H9 (cell line): ENCODE measurements around the gene MFSD2B. TPM values are rescaled to one million over a fixed set of nuclear protein-coding genes. Genes with fewer than 3 reads are reported as not detected.

Source experiments
- DNase-seq: peaks from one replicate; pipeline ENCODE4 v3.0.0-alpha.2; 2017
- H2AFZ ChIP-seq: one replicate; pipeline ENCODE4 v1.6.1; 2013; ENCODE audit warnings: mild to moderate bottlenecking, low read length, control low read depth, moderate library complexity
- H2AK5ac ChIP-seq: 2 replicates; pipeline ENCODE4 v1.6.1; 2013; ENCODE audit warnings: low read length, control low read depth, mixed read lengths; ENCODE audit not compliant: insufficient read length
- H2BK120ac ChIP-seq: one replicate; pipeline ENCODE4 v1.6.1; 2013; ENCODE audit warnings: low read depth, mild to moderate bottlenecking, low read length, control low read depth, inconsistent platforms; ENCODE audit not compliant: poor library complexity, severe bottlenecking
- H2BK12ac ChIP-seq: 2 replicates; pipeline ENCODE4 v1.6.1; 2013; ENCODE audit warnings: low read length, control low read depth, mixed read lengths, low read depth; ENCODE audit not compliant: insufficient read length
- H2BK15ac ChIP-seq: 2 replicates; pipeline ENCODE4 v1.6.1; 2013; ENCODE audit warnings: low read depth, low read length, control low read depth
- H2BK20ac ChIP-seq: one replicate; pipeline ENCODE4 v1.6.1; 2013; ENCODE audit warnings: low read depth, mild to moderate bottlenecking, low read length, control low read depth, inconsistent platforms; ENCODE audit not compliant: poor library complexity, severe bottlenecking
- H2BK5ac ChIP-seq: 2 replicates; pipeline ENCODE4 v1.6.1; 2013; ENCODE audit warnings: low read length, control low read depth, mixed read lengths; ENCODE audit not compliant: insufficient read length
- H3K14ac ChIP-seq: 2 replicates; pipeline ENCODE4 v1.6.1; 2013; ENCODE audit warnings: low read length, control low read depth; ENCODE audit not compliant: insufficient read depth
- H3K18ac ChIP-seq: 2 replicates; pipeline ENCODE4 v1.6.1; 2013; ENCODE audit warnings: low read depth, mild to moderate bottlenecking, mixed read lengths, low read length, control low read depth; ENCODE audit not compliant: insufficient read length
- H3K23ac ChIP-seq: 2 replicates; pipeline ENCODE4 v1.6.1; 2013; ENCODE audit warnings: low read length, control low read depth, mixed read lengths, low read depth; ENCODE audit not compliant: insufficient read length
- H3K23me2 ChIP-seq: 2 replicates; pipeline ENCODE4 v1.6.1; 2013; ENCODE audit warnings: low read depth, mild to moderate bottlenecking, mixed read lengths, low read length, control low read depth; ENCODE audit not compliant: insufficient read length, poor library complexity, severe bottlenecking
- H3K27ac ChIP-seq: 2 replicates; pipeline ENCODE4 v1.5.1; 2013; ENCODE audit warnings: low read length, control low read depth, mixed read lengths, low read depth; ENCODE audit not compliant: insufficient read length
- H3K27me3 ChIP-seq: 2 replicates; pipeline ENCODE4 v1.6.1; 2013; ENCODE audit warnings: low read length, control low read depth, inconsistent platforms; ENCODE audit not compliant: insufficient read depth
- H3K4ac ChIP-seq: 2 replicates; pipeline ENCODE4 v1.6.1; 2013; ENCODE audit warnings: low read depth, mild to moderate bottlenecking, control low read depth, inconsistent platforms, low read length, moderate library complexity
- H3K4me1 ChIP-seq: 2 replicates; pipeline ENCODE4 v1.6.1; 2013; ENCODE audit warnings: low read length, control low read depth, inconsistent platforms; ENCODE audit not compliant: insufficient read depth
- H3K4me2 ChIP-seq: 2 replicates; pipeline ENCODE4 v1.6.1; 2013; ENCODE audit warnings: low read length, control low read depth, mixed read lengths; ENCODE audit not compliant: insufficient read length, insufficient read depth
- H3K56ac ChIP-seq: 2 replicates; pipeline ENCODE4 v1.6.1; 2013; ENCODE audit warnings: low read depth, mild to moderate bottlenecking, mixed read lengths, low read length, control low read depth; ENCODE audit not compliant: insufficient read length
- H3K79me1 ChIP-seq: 2 replicates; pipeline ENCODE4 v1.6.1; 2013; ENCODE audit warnings: low read depth, mild to moderate bottlenecking, moderate library complexity, low read length, control low read depth, inconsistent platforms; ENCODE audit not compliant: insufficient read depth, poor library complexity, severe bottlenecking
- H3K79me2 ChIP-seq: 2 replicates; pipeline ENCODE4 v1.6.1; 2013; ENCODE audit warnings: low read length, control low read depth, inconsistent platforms; ENCODE audit not compliant: insufficient read depth
- H3K9ac ChIP-seq: 2 replicates; pipeline ENCODE4 v1.6.1; 2013; ENCODE audit warnings: low read length, control low read depth, mixed read lengths; ENCODE audit not compliant: insufficient read length; ENCODE audit errors: extremely low read depth
- H3K9me3 ChIP-seq: one replicate; pipeline ENCODE4 v1.6.1; 2013; ENCODE audit warnings: low read depth, low read length, inconsistent platforms; ENCODE audit not compliant: control insufficient read depth
- H3T11ph ChIP-seq: one replicate; pipeline ENCODE4 v1.6.1; 2013; ENCODE audit warnings: mild to moderate bottlenecking, low read length, control low read depth, inconsistent platforms
- H4K20me1 ChIP-seq: one replicate; pipeline ENCODE4 v1.6.1; 2013; ENCODE audit not compliant: control insufficient read depth, insufficient read length, insufficient read depth
- H4K5ac ChIP-seq: 2 replicates; pipeline ENCODE4 v1.6.1; 2013; ENCODE audit warnings: low read depth, mild to moderate bottlenecking, mixed read lengths, low read length, control low read depth; ENCODE audit not compliant: insufficient read length
- H4K8ac ChIP-seq: replicated peaks from 2 replicates; pipeline ENCODE4 v1.6.1; 2013; ENCODE audit warnings: low read length, control low read depth, mixed read lengths, low read depth; ENCODE audit not compliant: insufficient read length
- H4K91ac ChIP-seq: 2 replicates; pipeline ENCODE4 v1.6.1; 2013; ENCODE audit warnings: low read depth, mild to moderate bottlenecking, moderate library complexity, mixed read lengths, low read length, control low read depth; ENCODE audit not compliant: insufficient read length
- H3K27ac Mint-ChIP-seq, 3 experiments: 2 replicates in 2 of 3; 3 replicates in 1 of 3; pipeline ENCODE4 v1.8.0; 2020 to 2021; ENCODE audit warnings: mixed read lengths in 3 of 3, mild to moderate bottlenecking in 1 of 3, moderate library complexity in 1 of 3
- H3K27me3 Mint-ChIP-seq: 2 replicates; pipeline ENCODE4 v1.8.0; 2021; ENCODE audit warnings: low read depth, mild to moderate bottlenecking, moderate library complexity, mixed read lengths
- H3K36me3 Mint-ChIP-seq, 3 experiments: 2 replicates in 2 of 3; 3 replicates in 1 of 3; pipeline ENCODE4 v1.8.0; 2020 to 2021; ENCODE audit warnings: low read depth in 3 of 3, mixed read lengths in 3 of 3; ENCODE audit not compliant: insufficient read depth in 1 of 3
- H3K4me1 Mint-ChIP-seq, 2 experiments: 2 replicates each; pipeline ENCODE4 v1.8.0; 2020; ENCODE audit warnings: mixed read lengths in 2 of 2
- H3K4me3 Mint-ChIP-seq, 2 experiments: 2 replicates in 1 of 2; 3 replicates in 1 of 2; pipeline ENCODE4 v1.8.0; 2020 to 2021; ENCODE audit warnings: mild to moderate bottlenecking in 2 of 2, mixed read lengths in 2 of 2, moderate library complexity in 1 of 2
- H3K9me3 Mint-ChIP-seq, 2 experiments: 2 replicates in 1 of 2; 3 replicates in 1 of 2; pipeline ENCODE4 v1.8.0; 2020; ENCODE audit warnings: mild to moderate bottlenecking in 2 of 2, mixed read lengths in 2 of 2, moderate library complexity in 1 of 2
- WGBS: extraction: QIAGEN DNeasy Blood & Tissue Kit; methylation state at CpG from one replicate; pipeline ENCODE4 v1.1.7; 2013; ENCODE audit warnings: missing lambda C conversion rate, low lambda C conversion rate, mixed read lengths; ENCODE audit not compliant: insufficient read length; ENCODE audit errors: extremely low coverage; 5-methylcytosine and 5-hydroxymethylcytosine counted together
- long read RNA-seq: library from polyadenylated mRNA; unstranded; transcript quantifications from one replicate; pipeline ENCODE4 v2.0.0, GENCODE V29; 2020
- total RNA-seq: library from RNA; stranded (reverse); gene quantifications from 2 replicates; pipeline ENCODE4 v1.2.1, GENCODE V29; 2021
- TF ChIP-seq, protein P1 (sequence below): fragments of 200-600 bp; sonication (generic); conservative IDR thresholded peaks from 3 replicates; pipeline ENCODE4 v1.8.0; 2021; ENCODE audit warnings: antibody characterized with exemption, mild to moderate bottlenecking

Gene MFSD2B, protein sequence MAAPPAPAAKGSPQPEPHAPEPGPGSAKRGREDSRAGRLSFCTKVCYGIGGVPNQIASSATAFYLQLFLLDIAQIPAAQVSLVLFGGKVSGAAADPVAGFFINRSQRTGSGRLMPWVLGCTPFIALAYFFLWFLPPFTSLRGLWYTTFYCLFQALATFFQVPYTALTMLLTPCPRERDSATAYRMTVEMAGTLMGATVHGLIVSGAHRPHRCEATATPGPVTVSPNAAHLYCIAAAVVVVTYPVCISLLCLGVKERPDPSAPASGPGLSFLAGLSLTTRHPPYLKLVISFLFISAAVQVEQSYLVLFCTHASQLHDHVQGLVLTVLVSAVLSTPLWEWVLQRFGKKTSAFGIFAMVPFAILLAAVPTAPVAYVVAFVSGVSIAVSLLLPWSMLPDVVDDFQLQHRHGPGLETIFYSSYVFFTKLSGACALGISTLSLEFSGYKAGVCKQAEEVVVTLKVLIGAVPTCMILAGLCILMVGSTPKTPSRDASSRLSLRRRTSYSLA
- 0.42 and 1.3 TPM in 2 replicates for total RNA-seq
- long read RNA-seq, partial matches to known transcripts = 0 of 1 reads
- long read RNA-seq, other reads (novel, unspliced or antisense) = 1 of 1 reads

DNA sequence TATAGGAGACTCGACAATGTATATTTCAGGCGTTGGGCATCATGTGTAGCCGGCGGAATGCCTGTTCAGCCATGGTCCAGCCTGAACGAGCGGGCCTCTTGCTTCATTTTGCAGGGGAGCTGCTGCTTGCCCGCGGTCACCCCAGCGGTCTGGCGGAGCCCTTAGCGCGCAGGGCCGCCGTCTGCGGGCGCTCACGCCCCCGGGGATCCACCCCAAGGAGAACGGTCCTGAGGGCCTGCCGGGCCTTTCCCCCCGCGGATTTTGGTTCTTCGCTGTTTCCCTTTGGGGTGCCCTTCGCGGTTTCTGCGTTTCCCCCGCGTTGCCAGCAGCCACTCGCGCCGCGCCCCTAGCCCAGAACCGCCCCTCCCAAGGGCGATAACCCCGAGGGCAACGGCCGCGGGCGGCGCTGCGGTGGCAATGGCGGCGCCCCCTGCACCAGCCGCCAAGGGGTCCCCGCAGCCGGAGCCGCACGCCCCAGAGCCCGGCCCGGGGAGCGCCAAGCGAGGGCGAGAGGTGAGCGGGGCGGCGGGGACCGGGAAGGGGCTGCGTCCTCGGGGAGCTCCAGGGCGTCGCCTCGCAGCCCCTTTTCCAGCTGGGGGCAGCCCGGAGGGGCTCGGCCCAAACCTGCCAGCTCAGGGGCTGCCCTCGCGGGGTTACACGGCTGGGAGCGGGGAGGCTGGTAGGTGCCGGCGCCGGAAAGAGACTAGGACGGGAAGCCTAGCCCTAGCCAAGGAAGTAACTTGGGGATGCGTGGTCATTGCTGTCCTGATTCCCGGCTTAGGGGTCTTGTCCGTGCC lies at the start of gene MFSD2B:
MFSD2B (plus strand) TSS at position 406 of the 797 bp plus-strand sequence; CDS start at position 418, 12 bp downstream.
- Mint-ChIP-seq H3K27ac (peak within 1 kb of the TSS in 1 of 3 experiments; percentile 85; a peak in 1 of 7 replicates), H3K4me1 (peaks cover 20 to 21% of the 10 kb centered on the region in 2 experiments), H3K4me3 (peak within 1 kb of the TSS; percentile 60 to 62), H3K36me3 (no peaks in the 10 kb centered on the region; a peak in 1 of 7 replicates), H3K27me3 (peaks cover 15% of the 10 kb centered on the region), H3K9me3 (no peaks in the 10 kb centered on the region)
- Histone ChIP-seq H3K79me1 (no peaks in the 10 kb centered on the region), H3K4ac (no peak within 1 kb of the TSS; the same call in 1 of the 2 replicates), H3K27me3 (no peaks in the 10 kb centered on the region; the same call in 1 of the 2 replicates), H2BK15ac (no peak within 1 kb of the TSS), H2BK120ac (no peak within 1 kb of the TSS), H3K79me2 (no peaks in the 10 kb centered on the region), H2BK20ac (no peak within 1 kb of the TSS), H3K23ac (no peak within 1 kb of the TSS), H3K4me2 (peak within 1 kb of the TSS; percentile 45), H3K23me2 (no peaks in the 10 kb centered on the region), H3K27ac (no peak within 1 kb of the TSS), H3T11ph (no peak within 1 kb of the TSS), H3K9me3 (no peaks in the 10 kb centered on the region), H3K14ac (peak within 1 kb of the TSS; percentile 95), H3K4me1 (no peaks in the 10 kb centered on the region; the same call in 1 of the 2 replicates), H4K8ac (no peak within 1 kb of the TSS), H3K9ac (no peak within 1 kb of the TSS), H3K56ac (no peak within 1 kb of the TSS), H4K20me1 (no peaks in the 10 kb centered on the region), H2BK12ac (peak within 1 kb of the TSS; percentile 7), H3K18ac (peak within 1 kb of the TSS; percentile 93), H2AK5ac (no peak within 1 kb of the TSS), H4K5ac (no peak within 1 kb of the TSS), H2BK5ac (no peak within 1 kb of the TSS), H2AFZ (no peak within 1 kb of the TSS), H4K91ac (no peak within 1 kb of the TSS)
- TF ChIP-seq, protein P1, sequence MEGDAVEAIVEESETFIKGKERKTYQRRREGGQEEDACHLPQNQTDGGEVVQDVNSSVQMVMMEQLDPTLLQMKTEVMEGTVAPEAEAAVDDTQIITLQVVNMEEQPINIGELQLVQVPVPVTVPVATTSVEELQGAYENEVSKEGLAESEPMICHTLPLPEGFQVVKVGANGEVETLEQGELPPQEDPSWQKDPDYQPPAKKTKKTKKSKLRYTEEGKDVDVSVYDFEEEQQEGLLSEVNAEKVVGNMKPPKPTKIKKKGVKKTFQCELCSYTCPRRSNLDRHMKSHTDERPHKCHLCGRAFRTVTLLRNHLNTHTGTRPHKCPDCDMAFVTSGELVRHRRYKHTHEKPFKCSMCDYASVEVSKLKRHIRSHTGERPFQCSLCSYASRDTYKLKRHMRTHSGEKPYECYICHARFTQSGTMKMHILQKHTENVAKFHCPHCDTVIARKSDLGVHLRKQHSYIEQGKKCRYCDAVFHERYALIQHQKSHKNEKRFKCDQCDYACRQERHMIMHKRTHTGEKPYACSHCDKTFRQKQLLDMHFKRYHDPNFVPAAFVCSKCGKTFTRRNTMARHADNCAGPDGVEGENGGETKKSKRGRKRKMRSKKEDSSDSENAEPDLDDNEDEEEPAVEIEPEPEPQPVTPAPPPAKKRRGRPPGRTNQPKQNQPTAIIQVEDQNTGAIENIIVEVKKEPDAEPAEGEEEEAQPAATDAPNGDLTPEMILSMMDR = peak; percentile 27; the same call in 2 of the 3 replicates
- DNase-seq = no peak
- no CpG with 5 or more reads among the region's 75 CpGs for whole genome bisulfite sequencing
